GM12892 (cell line): ENCODE results near the gene RGS9.

Source experiments
- DNase-seq: peaks from one replicate; pipeline ENCODE4 v3.0.0; 2011; ENCODE audit not compliant: insufficient read length
- FAIRE-seq: peaks from 2 replicates; lab custom pipeline; 2011; peaks lifted over from hg19 to GRCh38; lab: Jason Lieb, UNC
- POLR2A ChIP-seq: IDR thresholded peaks from 2 replicates; pipeline ENCODE4 v1.6.1; 2011; ENCODE audit warnings: low read depth, low read length, control low read depth
- POLR2AphosphoS5 ChIP-seq: IDR thresholded peaks from 2 replicates; pipeline ENCODE4 v1.6.1; 2011; ENCODE audit warnings: low read depth, low read length, control low read depth
- TAF1 ChIP-seq: IDR thresholded peaks from 2 replicates; pipeline ENCODE4 v1.6.1; 2011; ENCODE audit warnings: low read depth, mild to moderate bottlenecking, control low read depth, low read length, borderline replicate concordance

The RGS9 gene

DNA sequence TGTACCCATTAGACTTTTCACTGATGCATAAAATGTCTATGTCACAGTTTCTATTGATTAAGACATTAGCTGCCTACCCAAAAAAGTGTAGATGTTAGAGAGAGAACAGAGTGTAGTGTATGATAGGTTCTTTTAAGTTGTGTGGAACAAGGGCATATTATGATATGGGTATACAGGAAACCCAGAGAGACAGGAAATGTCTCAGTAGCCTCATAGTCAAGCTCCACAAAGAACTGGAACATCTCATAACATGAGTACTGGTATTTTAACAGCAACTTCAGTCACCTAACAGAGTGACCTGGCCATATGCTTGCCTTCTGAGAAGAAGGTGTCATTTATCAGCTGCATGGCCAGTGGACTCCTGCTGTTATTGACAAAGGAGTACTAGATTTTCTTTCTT lies 128.1 kb downstream of the RGS9 start:
- TF ChIP-seq POLR2A (no peak), TAF1 (no peak), POLR2AphosphoS5 (no peak)
- no peak for DNase-seq
- FAIRE-seq = no peak

DNA sequence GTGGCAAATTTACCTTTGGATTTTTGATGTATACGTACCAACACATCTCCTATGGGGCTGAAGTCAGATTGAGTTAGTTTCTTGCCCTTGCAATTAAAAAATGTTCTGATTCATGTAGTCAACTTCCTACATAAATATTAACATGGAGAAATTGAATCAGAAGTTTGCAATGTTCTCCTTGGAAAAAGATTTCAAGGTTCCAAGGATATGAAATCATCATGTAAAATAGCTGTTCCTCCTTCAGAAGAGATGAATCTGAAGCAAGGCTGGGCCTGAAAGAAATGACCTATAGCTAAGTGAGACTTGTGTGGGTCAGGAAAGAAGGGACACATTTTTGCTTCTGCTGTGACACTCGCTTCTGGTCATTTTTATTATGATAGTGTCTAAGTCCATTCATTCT lies 131.7 kb downstream of the RGS9 start:
- no peak for DNase-seq
- no peak for FAIRE-seq
- TF ChIP-seq POLR2A (no peak), POLR2AphosphoS5 (no peak), TAF1 (no peak)

DNA sequence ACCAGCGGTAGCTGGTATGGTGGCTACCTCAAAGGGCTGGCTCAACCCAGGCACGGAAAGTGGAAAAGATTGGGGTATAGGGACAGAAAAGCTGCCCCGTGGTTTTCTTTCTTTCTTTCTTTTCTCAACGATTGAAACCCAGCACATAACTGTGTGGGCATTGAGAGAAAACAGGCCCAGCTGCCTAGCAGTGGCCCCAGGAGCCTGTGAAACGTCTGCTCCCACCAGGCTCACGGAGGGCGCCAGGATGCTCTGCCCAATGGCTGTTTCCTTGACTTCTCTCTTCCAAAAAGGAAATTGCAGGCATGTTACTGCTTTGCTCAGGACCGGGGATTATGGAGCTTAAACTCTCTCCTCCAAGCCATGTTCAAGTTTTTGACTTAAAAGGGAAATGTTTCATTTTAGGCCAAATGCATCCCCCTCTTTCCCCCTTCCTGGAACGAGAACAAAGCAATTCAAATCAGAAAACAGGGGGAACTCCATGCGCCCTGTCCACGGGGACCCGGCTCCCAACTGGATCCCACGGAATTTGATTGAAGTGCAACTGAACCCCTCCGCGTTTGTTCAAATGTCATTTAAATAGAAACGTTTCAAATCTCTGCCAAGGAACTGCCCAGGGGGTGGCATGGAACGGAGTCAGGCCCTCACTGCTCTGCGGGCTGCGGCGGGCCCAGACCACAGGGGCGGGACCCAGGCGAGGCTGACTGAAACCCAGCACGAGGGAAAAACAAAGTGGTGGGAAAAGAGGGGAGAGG lies 133.5 kb downstream of the RGS9 start:
- TF ChIP-seq POLR2A (no peak), POLR2AphosphoS5 (no peak), TAF1 (no peak)
- no peak for DNase-seq
- no peak for FAIRE-seq

GRCh38 chr17:65271296-65271695 lies 134.1 kb downstream of the RGS9 start:
- no peak for TF ChIP-seq POLR2AphosphoS5
- no peak for TF ChIP-seq TAF1
- no peak for TF ChIP-seq POLR2A
- FAIRE-seq = no peak
- no peak for DNase-seq
